ENCODE data around the gene NIPSNAP3A.

The NIPSNAP3A gene

DNA sequence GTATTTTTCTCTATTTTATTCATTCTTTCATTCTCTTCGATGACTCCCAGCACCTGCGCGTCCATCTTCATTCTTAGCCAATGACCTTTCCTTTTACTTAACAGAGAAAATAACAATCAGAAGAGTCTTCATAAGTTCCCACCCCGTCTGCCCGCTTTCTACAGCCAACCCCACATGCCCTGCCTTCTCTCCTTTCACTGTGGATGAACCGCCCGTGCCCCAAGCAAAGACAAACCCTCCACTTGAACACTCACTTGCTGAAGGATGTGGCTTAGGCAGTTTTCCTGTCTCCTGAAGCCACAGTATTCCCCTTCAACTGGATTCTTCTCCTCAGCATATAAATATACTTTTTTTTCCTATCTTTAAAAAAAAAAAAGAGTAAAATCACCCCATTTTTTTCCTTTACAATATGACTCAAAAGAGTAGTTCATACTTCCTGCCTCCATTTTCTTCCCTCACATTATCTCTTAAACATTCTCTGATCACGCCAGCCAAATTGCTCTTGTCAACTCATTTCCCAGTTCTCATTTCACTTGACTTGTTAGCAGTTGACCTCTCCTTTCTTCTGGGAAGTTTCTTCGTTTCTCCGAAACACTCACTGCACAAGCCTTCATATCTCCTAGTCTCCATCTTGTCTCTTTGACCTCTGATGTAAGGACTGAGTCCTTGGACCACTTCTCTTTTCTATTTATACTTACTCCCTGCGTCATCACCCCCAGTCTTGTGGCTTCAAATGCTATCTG, 27.5 kb downstream of the NIPSNAP3A start:
- no peak for DNase-seq (ENCODE audit: low read depth, low spot score)

DNA sequence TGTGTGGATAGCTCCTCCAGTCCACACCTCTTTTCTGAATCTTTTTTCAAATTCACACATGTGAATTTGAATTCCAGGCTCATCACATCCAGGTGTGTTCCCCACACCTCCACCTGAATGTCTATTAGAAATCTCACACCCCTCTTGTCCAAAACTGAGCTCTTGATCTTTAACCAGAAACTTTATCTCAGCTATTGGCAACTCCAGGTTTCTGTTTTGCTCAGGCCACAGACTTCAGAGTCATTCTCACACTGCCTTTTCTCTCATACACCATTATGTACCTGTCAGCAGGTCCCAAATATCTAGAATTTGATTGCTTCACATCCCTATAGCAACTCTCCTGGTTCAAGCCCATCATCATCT, 28.1 kb downstream of the NIPSNAP3A start:
- DNase-seq (ENCODE audit: low read depth, low spot score) = no peak

DNA sequence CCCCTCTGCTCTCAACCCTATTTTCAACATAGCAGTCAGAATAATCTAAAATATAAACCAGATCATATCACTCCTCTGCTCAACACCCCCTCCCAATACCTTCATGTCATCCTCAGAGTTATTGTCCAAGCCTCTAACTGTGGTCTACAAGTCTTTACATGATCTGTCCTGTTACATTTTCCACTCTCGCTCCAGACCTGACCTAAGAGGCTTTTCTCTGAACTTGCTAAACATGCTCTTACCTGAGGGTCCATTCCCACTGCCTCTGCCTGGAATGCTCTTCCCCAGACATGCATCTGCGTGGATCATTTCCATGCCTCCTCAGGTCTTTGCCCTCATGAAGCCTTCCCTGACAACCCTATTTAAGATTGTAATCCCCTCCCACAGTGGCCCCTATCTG, 28.5 kb downstream of the NIPSNAP3A start:
- no peak for DNase-seq (ENCODE audit: low read depth, low spot score)

DNA sequence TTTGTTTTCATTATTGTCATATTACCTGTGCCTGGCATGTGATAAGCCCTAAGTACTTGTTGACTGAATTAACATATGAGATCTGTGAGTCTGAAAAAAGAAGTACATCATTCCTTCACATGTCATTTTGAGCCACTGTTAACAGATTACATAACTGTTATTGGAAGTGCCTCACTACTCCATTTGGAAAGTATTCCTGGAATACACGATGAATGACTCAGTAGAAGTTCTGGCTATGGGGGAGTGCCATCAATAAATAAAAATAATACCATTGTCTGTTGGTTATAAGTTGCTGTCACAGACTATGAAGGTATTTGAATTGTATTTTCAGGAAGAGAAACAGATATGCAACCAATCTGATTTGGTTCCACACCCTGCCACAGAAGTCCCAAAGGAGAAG, 29.3 kb downstream of the NIPSNAP3A start:
- no peak for DNase-seq (ENCODE audit: low read depth, low spot score)

DNA sequence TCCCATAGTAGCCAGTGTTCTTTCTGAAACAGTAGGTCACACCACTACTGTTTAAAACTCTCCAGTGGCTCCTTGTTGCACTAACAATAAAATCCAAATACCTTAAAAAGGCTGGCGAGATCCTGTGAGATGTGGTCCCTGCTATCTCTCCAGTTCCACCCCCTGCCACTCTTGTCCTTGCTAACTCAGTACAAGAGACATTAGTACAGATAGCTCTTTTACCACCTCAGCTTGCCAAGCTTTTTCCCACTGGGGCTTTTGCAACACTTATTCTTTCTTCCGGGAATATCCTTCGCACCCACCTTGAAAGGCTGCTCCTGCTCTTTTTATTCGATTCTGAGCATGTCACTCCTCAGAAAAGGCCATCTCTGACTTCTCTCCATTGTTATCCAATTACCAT, 31.3 kb downstream of the NIPSNAP3A start:
- DNase-seq (ENCODE audit: low read depth, low spot score) = no peak

DNA sequence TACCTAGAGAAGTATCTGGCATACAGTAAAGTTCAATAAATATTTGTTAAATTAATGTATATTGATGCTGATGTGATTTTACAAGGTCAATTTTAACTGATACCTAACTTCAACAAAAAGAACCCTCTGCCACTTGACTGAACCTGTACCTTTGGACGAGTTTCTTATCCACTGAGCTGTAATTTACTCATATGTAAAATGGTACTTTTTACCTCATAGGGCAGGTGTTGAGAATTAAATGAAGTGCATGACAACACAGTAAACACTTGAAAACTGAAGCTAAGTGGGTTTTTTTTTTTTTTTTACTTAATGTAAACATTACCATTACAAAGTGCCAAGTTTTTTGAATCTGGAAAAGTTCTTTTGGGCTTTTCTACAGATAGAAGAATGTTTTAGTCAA, 31.9 kb downstream of the NIPSNAP3A start:
- no peak for DNase-seq (ENCODE audit: low read depth, low spot score)

DNA sequence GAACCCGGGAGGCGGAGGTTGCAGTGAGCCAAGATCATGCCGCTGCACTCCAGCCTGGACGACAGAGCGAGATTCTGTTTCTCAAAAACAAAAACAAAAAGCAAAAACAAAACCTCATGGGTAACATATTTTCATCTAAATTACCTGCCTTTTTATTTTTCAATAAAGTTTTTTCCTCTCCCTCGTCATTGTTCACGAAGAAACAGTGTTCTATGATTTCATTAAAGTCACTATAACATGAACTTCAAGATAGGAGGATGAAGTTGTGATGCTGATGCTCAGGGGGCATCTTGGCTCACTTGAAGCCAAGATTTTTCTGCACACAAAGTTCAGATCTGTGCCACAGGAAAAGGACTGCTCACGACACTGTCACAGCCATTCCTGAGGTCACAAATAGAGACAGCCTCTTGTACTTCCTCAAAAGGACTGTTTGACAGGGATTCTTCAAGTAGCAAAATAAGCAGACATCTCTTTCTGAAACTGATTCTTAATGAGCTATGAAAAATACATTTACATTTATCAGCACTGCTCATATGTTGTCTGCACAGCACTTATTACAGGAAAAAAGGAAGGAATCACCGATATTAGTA, 32.6 kb downstream of the NIPSNAP3A start:
- no peak for DNase-seq (ENCODE audit: low read depth, low spot score)

DNA sequence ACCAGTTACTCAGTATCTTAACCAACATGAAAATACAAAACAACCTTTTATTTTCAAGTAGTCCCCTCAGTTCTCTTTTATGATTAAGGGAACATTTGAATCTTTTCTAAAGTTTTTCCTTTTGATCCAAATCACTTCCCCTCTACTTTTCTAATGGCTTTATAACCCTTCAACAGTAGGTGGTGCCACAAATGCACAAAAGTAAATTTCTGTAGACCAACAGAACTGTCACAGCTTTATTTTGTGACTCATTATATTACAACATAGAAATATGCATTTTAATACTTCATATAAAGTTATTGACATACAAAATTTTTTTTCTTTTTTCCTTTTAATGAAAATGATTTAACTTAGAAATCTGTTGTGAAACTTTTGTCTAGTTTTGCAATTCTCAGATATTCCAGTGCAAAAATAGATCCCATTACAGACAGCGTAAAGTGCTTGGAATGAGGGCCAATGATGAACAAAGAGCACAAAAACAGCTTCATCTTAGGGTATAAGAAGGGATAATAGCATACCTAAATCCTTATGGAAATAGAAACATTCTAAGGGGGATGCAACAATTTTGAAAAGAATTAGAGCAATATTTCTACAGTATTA, 33.4 kb downstream of the NIPSNAP3A start:
- no peak for DNase-seq (ENCODE audit: low read depth, low spot score)

DNA sequence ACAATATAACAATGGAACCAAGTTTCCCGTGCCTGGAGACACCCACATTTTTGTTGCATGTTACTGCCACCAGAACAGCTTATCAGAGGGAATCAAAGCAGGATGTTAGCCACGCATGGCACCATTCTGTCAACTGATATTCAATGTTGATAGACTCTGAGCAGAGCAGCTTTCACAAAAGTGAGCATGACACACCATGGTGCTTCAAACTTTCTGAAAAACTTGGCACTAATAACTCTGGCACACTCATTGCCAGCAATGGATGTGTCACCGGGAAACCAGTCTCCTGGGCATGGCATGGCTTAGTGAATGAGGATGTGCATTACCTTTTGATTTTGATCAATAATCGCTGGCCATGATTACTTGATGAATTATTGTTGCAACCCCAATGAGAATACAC, 36.1 kb downstream of the NIPSNAP3A start:
- DNase-seq (ENCODE audit: low read depth, low spot score) = no peak

DNA sequence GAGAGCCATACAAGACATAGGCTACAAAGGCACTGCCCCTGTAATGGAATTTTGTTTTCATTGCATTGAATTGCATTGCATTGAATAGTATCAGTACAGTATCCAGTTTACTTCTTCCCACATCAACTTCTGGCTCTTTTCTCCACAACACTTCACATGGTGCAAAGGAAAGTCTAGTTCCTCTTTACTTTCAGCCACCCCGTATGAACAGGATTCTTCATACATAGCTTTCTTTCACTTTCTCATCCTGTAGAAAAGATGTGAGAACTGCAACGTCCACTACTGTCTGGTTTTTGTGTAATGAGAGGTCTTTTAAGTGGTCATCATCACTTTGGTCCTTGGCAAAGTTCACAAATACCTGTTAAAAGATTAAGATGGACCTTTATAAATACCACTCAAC, 36.6 kb downstream of the NIPSNAP3A start:
- no peak for DNase-seq (ENCODE audit: low read depth, low spot score)

DNA sequence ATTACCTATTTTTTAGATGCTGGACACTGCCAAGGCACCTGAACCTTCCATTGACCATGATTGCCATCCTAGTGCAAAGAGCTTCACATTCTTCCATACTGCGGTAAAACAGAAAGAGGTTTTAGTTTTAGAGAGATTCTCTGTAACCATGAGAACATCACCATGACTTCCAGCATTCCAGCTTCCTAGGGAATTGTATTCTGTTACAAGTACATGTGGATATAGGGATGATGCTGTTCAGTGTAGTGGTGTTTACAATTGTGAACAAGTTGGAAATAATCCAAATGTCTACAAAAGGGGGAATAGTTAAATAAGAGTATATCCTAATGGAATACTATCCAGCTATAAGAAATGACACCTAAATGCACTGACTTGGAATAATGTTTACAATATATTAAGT, 38.8 kb downstream of the NIPSNAP3A start:
- no peak for DNase-seq (ENCODE audit: low read depth, low spot score)

DNA sequence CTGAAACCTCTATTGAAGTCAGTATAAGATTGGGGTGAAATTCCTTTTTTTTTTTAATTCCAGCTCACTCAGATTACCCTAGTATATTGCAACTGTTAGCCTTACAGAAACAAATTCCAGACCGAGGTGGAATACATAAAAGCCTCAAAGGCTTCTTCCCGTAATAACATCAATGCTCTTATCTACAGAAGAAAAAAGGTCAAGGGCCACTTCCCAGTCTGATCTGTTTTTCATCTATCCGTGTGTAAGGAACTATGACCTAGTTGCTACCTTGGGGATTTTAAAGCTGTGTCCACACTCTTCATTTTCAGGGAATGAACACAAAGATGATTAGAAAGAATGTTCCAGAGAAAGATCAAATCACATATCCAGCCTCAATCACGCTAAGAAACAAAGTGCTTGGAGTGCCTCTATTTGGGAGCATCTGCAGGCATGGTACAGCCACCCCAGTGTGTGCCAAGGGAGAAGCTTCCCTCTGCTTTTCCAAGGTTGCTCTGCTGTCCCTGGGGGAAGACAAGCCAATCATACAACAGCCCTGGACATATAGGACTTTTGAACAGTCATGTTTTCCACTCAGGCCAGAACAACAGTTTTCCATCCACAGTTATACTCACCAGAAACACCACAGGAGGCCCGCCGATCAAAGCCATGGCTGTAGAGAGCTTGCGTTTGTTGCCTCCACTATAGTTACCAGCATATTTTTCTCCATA, 40.0 kb downstream of the NIPSNAP3A start:
- DNase-seq (ENCODE audit: low read depth, low spot score) = no peak

DNA sequence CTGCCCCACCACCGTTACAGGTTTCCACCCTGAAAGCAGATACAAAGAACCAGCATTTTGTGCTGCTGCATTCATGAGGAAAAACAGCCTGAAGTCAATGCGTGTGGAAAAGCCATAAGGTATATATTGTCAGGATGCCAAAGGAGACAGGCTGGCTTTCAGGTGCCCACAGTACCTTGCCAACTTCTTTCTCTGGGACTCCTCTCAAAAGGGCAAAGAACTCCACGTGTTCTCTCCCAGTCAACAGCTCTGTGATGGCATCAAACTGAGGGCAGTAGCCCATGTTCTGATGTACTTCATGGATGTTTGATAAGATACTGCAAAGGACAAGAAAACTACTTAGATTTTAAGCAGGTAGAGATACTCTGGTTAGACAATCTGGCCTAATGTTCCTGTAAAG, 40.8 kb downstream of the NIPSNAP3A start:
- DNase-seq (ENCODE audit: low read depth, low spot score) = no peak

DNA sequence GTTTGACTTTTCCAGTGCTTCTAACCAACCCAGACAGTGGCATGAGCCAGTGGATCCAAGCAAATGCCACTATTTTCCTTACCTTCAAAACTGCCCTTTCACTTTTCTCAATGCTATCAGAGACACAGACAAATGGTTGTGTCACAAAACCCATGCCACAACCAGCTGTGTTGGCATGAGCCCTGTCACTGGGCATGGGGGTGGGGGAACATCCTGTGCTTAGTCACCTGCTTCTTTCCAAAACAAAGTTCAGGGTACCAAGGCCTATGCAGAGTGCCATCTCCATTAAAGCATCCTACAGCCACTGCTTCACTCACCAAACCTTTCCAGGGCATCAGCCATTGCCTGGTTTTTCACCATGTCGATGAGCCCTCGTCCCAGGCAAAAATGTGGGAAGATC, 46.6 kb downstream of the NIPSNAP3A start:
- no peak for DNase-seq (ENCODE audit: low read depth, low spot score)

DNA sequence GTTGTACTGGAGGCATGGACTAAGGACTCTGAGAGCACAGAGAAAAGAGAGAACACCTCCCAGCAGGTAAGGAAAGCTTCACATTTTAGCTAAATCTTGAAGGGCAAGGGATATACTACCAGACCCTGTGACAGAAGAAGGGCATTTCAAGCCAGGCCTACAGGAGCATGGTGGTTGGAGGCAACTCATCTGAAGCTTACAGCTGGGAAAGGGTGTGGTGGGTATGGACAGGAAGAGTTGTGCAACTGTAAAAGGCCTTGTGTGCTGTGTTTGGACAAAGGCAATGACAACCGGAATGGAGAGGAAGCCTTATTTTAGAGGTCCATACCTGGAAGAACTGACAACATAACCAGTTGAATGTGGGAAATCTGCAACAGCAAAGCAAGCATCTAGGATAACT, 47.6 kb downstream of the NIPSNAP3A start:
- no peak for DNase-seq (ENCODE audit: low read depth, low spot score)

DNA sequence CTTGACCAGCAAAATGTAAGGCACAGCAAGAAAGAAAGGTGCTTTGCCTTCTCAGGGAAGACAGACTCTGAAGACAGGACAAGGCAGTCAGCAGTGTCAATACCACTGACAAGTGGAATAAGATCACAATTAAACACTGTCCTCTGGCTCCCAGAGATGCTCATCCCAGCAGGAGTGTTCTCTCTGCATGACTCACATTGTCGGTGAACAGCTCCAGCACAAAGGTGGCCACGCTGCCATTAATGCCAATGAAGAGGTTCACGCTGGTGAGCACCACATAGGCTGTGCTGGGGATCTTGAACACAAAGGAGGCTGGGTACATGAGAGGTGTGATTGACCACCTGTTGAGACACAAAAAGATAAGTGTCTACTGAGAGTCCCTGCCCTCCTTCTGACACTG, 48.4 kb downstream of the NIPSNAP3A start:
- DNase-seq (ENCODE audit: low read depth, low spot score) = no peak

DNA sequence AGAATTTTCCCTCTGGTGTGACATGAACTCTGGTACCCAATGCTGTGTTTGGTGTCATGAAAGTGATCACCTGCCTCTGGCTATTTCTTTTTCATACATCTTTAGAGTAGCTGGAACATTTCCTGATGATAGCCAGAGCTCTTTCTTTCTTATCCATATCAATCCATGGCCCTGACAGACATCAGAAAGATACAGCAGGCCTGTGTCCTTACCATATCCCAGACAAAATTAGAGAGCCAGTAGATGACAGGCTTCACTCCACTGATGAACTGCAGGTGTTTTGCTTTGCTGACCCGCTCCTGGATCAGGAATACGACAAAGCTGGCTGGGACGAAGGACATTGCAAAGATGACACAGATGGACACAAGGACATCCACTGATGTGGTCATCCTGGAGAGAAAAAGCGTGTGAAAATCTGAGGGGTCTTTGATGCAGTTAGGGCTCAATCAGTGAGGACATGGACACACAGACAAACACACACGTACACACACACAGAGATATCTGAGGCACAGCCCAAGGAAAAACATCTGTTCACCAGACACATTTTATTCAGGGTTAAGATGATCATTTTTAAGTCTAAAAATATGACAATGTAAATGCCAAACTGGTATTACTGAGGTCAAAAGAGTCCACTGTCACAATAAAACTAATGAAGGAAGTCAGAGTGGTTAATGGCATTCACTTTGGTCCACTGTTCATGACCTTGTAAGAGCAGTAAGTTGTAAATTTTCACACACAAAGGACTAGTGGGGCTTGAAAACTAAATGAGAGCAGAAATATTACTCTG, 50.9 kb downstream of the NIPSNAP3A start:
- DNase-seq (ENCODE audit: low read depth, low spot score) = no peak

DNA sequence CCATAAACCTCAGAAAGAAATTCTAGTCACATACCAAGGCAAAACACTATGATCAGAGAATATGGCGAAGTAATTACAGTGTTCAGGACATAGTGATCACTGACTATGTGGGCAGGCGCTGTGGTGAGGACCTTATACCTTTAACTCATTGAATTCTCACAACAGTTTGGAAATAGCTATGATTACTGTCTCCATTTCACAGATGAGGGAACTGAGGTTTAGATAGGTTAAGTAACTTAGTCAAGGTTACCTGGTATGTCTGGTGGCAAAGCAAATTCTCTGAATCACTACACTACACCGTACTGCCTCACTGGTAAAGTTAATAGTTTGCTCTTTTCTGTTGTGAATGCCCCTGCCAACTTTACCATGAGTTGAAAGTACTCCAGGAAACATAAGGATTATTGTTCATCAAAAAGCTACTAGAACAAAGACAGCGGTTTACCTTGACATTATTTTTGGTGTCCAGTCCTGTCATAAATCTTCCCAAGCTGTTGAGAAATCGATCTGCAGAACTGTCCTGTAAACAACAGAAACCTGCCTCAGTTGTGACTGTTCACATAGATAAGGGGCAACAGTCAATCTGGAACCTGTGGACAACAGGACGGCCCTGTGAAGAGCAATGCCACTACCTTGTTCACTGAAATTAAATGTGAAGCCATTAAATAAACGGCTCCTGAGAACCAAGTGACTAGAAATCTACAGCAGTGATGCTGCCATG, 52.7 kb downstream of the NIPSNAP3A start:
- no peak for DNase-seq (ENCODE audit: low read depth, low spot score)

DNA sequence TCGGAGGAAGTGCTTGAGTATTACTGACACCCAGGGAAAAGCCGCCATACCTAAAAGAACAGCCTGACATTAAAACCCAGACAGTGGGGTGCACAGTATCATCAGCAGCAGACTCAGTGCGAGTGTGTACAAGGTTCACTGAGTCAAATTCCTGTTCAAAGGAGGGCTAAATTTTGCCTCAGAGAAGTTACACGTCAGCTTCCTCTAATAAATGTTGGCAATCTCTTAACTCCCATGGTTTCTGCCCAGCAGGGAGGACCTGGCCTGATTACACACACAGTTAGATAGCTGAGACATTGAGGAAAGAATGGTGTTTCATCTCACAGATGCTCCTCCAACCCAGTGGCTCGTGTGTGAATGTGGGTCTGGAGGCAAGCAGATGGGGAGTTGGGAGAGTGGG, 54.6 kb downstream of the NIPSNAP3A start:
- DNase-seq (ENCODE audit: low read depth, low spot score) = no peak

DNA sequence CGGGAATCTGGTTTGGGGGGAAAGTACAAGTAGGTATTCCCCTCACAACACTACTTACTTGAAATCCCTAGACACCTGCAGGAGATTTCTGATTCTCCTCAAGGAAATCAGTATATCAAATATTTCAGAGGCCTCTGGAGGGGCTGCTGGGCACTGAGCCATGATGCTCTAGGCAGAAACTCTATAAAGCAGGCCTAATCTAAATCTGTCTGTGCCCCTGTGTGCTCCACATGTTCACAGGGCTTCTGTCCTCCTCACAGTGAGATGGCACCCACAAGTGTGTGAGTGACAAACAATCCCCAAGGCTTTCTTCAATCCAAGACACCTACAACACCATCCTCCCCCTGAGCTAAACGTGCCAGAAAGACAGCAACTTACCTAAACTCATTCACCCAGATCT, 55.4 kb downstream of the NIPSNAP3A start:
- DNase-seq (ENCODE audit: low read depth, low spot score) = no peak

DNA sequence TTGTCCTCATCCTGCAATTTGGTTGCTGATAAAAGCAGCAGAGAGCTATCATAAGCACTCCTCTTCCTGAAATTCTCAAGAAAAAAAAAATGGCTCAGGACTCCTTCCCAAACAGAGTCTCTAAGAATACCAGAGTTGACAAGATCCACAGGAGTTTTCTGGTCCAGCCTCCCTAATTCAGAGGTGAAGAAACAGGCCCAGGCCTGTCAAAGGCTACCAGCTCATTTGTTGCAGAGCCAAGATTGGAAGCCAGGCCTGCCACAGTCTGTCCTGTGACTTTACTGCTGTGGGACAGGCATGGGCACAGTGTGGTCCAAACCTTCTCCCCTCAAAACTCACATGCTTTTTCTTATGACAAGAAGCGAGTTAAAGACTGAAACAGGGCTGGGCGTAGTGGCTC, 58.0 kb downstream of the NIPSNAP3A start:
- DNase-seq (ENCODE audit: low read depth, low spot score) = no peak

Measured in iPS DF 19.7 (cell line).